KOPT-K1 (cell line): Measurements from ENCODE around the gene PFN2.
"Not testable (repeated sequence)": the region's sequence is repeated elsewhere in the genome, so short reads cannot be mapped to it uniquely, and the experiment has no call there.

Experiments
- H3K27ac ChIP-seq: fragments of 200-600 bp; sonication (generic); 2 replicates; pipeline ENCODE4 v1.5.1; 2016; ENCODE audit warnings: antibody characterized with exemption, mild to moderate bottlenecking, low read depth, low read length; ENCODE audit not compliant: poor library complexity, severe bottlenecking
- H3K36me3 ChIP-seq: fragments of 200-600 bp; sonication (generic); 2 replicates; pipeline ENCODE4 v1.5.1; 2017; ENCODE audit warnings: antibody characterized with exemption, mild to moderate bottlenecking, low read length, moderate library complexity; ENCODE audit not compliant: insufficient read depth
- H3K9me3 ChIP-seq: fragments of 200-600 bp; sonication (generic); 2 replicates; pipeline ENCODE4 v1.5.1; 2017; ENCODE audit warnings: antibody characterized with exemption, low read length, mild to moderate bottlenecking; ENCODE audit not compliant: insufficient read depth, poor library complexity, severe bottlenecking

The PFN2 gene

GRCh38 chr3:149954812-149955211 is 15.9 kb downstream of the PFN2 start:
- Histone ChIP-seq H3K36me3 (no peaks in the 10 kb centered on the region), H3K9me3 (no peaks in the 10 kb centered on the region), H3K27ac (no peak overlapping the region)

GRCh38 chr3:149949181-149949580 is 21.5 kb downstream of the PFN2 start:
- Histone ChIP-seq H3K27ac (no peak overlapping the region), H3K36me3 (no peaks in the 10 kb centered on the region), H3K9me3 (no peaks in the 10 kb centered on the region)

- Histone ChIP-seq H3K27ac (no peak overlapping the region), H3K36me3 (no peaks in the 10 kb centered on the region)
Measured at GRCh38 chr3:149947231-149947630, 23.5 kb downstream of the PFN2 start.

GRCh38 chr3:149943966-149944365 is 26.7 kb downstream of the PFN2 start:
- H3K9me3 ChIP-seq, H3K36me3 ChIP-seq, H3K27ac ChIP-seq: not testable (repeated sequence)

More at GRCh38 chr3:149947231-149947630, 23.5 kb downstream of the PFN2 start:
- H3K9me3 ChIP-seq = peaks cover 8% of the 10 kb centered on the region

- Histone ChIP-seq H3K27ac (no peak overlapping the region), H3K9me3 (peaks cover 8% of the 10 kb centered on the region), H3K36me3 (no peaks in the 10 kb centered on the region)
Measured at GRCh38 chr3:149942409-149942808, 28.3 kb downstream of the PFN2 start.

GRCh38 chr3:149941946-149942345 is 28.7 kb downstream of the PFN2 start:
- Histone ChIP-seq H3K27ac (no peak overlapping the region), H3K36me3 (no peaks in the 10 kb centered on the region), H3K9me3 (peaks cover 8% of the 10 kb centered on the region)

- H3K36me3 ChIP-seq = no peaks in the 10 kb centered on the region
- peaks cover 8% of the 10 kb centered on the region for H3K9me3 ChIP-seq
- no peak overlapping the region for H3K27ac ChIP-seq
Measured at GRCh38 chr3:149941186-149941585, 29.5 kb downstream of the PFN2 start.

GRCh38 chr3:149938392-149939055 is 32.2 kb downstream of the PFN2 start:
- not testable (repeated sequence) for H3K27ac ChIP-seq, H3K36me3 ChIP-seq, H3K9me3 ChIP-seq

- Histone ChIP-seq H3K36me3 (no peaks in the 10 kb centered on the region), H3K27ac (no peak overlapping the region), H3K9me3 (peaks cover 12% of the 10 kb centered on the region)
Measured at GRCh38 chr3:149936812-149937230, 33.9 kb downstream of the PFN2 start.

- Histone ChIP-seq H3K36me3 (no peaks in the 10 kb centered on the region), H3K27ac (no peak overlapping the region), H3K9me3 (peaks cover 12% of the 10 kb centered on the region)
Measured at GRCh38 chr3:149934524-149934923, 36.2 kb downstream of the PFN2 start.

- peaks cover 12% of the 10 kb centered on the region for H3K9me3 ChIP-seq
- no peaks in the 10 kb centered on the region for H3K36me3 ChIP-seq
- H3K27ac ChIP-seq = no peak overlapping the region
Measured at GRCh38 chr3:149933858-149934257, 36.8 kb downstream of the PFN2 start.

- Histone ChIP-seq H3K9me3 (peaks cover 12% of the 10 kb centered on the region), H3K36me3 (no peaks in the 10 kb centered on the region), H3K27ac (no peak overlapping the region)
Measured at GRCh38 chr3:149933008-149933407, 37.7 kb downstream of the PFN2 start.

GRCh38 chr3:149920119-149920518 is 50.6 kb downstream of the PFN2 start:
- Histone ChIP-seq H3K9me3 (no peaks in the 10 kb centered on the region), H3K36me3 (peaks cover 9% of the 10 kb centered on the region), H3K27ac (no peak overlapping the region)

- H3K27ac ChIP-seq = no peak overlapping the region
- H3K9me3 ChIP-seq = no peaks in the 10 kb centered on the region
- H3K36me3 ChIP-seq = peaks cover 9% of the 10 kb centered on the region
Measured at GRCh38 chr3:149919509-149919908, 51.2 kb downstream of the PFN2 start.

- peaks cover 7% of the 10 kb centered on the region for H3K36me3 ChIP-seq
- no peak overlapping the region for H3K27ac ChIP-seq
- no peaks in the 10 kb centered on the region for H3K9me3 ChIP-seq
Measured at GRCh38 chr3:149917124-149917667, 53.5 kb downstream of the PFN2 start.
